Nephron (organoid): ENCODE results near the gene RAB15.

Source experiments
- H3K27ac Mint-ChIP-seq, 3 experiments: 2 replicates each; pipeline ENCODE4 v1.8.0; 2020; ENCODE audit warnings: mixed read lengths in 3 of 3, mild to moderate bottlenecking in 2 of 3, moderate library complexity in 1 of 3
- H3K27me3 Mint-ChIP-seq: 2 replicates; pipeline ENCODE4 v1.8.0; 2021; ENCODE audit warnings: low read depth, mild to moderate bottlenecking, moderate library complexity, mixed read lengths
- H3K36me3 Mint-ChIP-seq: 2 replicates; pipeline ENCODE4 v1.8.0; 2020; ENCODE audit warnings: low read depth, mixed read lengths
- H3K4me1 Mint-ChIP-seq: 2 replicates; pipeline ENCODE4 v1.8.0; 2020; ENCODE audit warnings: mixed read lengths
- H3K4me3 Mint-ChIP-seq, 3 experiments: 2 replicates each; pipeline ENCODE4 v1.8.0; 2020; ENCODE audit warnings: mild to moderate bottlenecking in 3 of 3, mixed read lengths in 3 of 3, moderate library complexity in 2 of 3
- H3K9me3 Mint-ChIP-seq: 2 replicates; pipeline ENCODE4 v1.8.0; 2020; ENCODE audit warnings: mixed read lengths
- TF ChIP-seq, protein P1 (sequence below), 3 experiments: fragments of 200-600 bp; sonication (generic); IDR thresholded peaks; one replicate each; pipeline ENCODE4 v1.5.0; 2021; ENCODE audit warnings: antibody characterized with exemption in 3 of 3; ENCODE audit not compliant: unreplicated experiment in 3 of 3

Gene RAB15

DNA sequence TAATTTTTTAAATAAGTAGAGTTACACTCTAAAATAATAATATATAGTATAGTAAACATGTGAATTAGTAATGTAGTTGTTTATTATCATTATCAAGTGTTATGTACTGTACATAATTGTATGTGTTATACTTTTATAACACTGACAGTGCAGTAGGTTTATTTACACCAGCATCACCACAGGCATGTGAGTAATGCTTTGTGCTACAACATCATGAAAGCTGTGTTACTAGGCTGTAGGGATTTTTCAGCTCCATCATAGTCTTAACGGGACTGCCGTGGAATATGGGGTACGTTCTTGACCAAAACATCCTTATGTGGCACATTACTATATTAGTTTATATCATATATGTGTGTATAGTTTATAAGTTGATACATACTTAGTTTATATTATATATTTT lies 23.2 kb upstream of the RAB15 start:
- H3K4me1 Mint-ChIP-seq: peaks cover 4% of the 10 kb centered on the region
- TF ChIP-seq, protein P1, sequence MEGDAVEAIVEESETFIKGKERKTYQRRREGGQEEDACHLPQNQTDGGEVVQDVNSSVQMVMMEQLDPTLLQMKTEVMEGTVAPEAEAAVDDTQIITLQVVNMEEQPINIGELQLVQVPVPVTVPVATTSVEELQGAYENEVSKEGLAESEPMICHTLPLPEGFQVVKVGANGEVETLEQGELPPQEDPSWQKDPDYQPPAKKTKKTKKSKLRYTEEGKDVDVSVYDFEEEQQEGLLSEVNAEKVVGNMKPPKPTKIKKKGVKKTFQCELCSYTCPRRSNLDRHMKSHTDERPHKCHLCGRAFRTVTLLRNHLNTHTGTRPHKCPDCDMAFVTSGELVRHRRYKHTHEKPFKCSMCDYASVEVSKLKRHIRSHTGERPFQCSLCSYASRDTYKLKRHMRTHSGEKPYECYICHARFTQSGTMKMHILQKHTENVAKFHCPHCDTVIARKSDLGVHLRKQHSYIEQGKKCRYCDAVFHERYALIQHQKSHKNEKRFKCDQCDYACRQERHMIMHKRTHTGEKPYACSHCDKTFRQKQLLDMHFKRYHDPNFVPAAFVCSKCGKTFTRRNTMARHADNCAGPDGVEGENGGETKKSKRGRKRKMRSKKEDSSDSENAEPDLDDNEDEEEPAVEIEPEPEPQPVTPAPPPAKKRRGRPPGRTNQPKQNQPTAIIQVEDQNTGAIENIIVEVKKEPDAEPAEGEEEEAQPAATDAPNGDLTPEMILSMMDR (IDR thresholded peaks at IDR 0.05; ENCODE audit: unreplicated experiment in 3 of 3): no peak
- no peak overlapping the region for H3K27ac Mint-ChIP-seq
- H3K27me3 Mint-ChIP-seq: no peaks in the 10 kb centered on the region
- no peak overlapping the region for H3K4me3 Mint-ChIP-seq
- H3K36me3 Mint-ChIP-seq: no peaks in the 10 kb centered on the region
- no peaks in the 10 kb centered on the region for H3K9me3 Mint-ChIP-seq

- H3K27me3 Mint-ChIP-seq: no peaks in the 10 kb centered on the region
- no peaks in the 10 kb centered on the region for H3K4me1 Mint-ChIP-seq
- no peaks in the 10 kb centered on the region for H3K36me3 Mint-ChIP-seq
- TF ChIP-seq, protein P1 (IDR thresholded peaks at IDR 0.05; ENCODE audit: unreplicated experiment in 3 of 3): no peak
- no peaks in the 10 kb centered on the region for H3K9me3 Mint-ChIP-seq
- no peak overlapping the region for H3K4me3 Mint-ChIP-seq
- no peak overlapping the region for H3K27ac Mint-ChIP-seq
These were observed 22.4 kb upstream of the RAB15 start for GRCh38 chr14:64994540-64994939.

- H3K36me3 Mint-ChIP-seq: no peaks in the 10 kb centered on the region
These were observed 21.3 kb upstream of the RAB15 start for GRCh38 chr14:64993266-64993930.

DNA sequence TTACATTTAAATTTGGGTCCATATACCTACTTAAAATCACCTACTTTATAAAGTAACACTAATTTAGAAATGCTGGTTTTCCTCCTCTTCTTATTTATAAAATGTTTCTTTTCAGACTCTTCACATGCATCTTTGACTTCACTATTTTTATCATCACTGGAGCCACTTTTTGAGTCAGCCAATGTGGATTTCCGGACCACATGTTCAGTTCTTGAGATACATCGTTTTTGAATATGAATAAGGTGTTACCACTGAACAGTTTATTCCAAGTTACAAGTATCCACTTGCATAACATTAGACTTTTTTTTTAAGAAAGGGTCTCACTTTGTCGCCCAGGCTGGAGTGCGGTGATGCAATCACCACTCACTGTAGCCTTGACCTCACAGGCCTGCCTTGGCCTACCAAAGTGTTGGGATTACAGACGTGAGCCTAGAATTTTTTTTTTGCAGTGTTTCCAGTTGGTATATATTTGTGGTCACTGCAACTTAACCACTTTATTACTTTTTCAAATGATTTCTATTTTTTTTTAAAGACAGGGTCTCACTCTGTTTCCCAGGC lies 20.3 kb upstream of the RAB15 start:
- no peaks in the 10 kb centered on the region for H3K27me3 Mint-ChIP-seq
- no peak overlapping the region for H3K4me3 Mint-ChIP-seq

More at GRCh38 chr14:64993266-64993930, 21.3 kb upstream of the RAB15 start:
- H3K27me3 Mint-ChIP-seq: no peaks in the 10 kb centered on the region
- no peaks in the 10 kb centered on the region for H3K9me3 Mint-ChIP-seq
- H3K4me3 Mint-ChIP-seq: no peak overlapping the region
- H3K4me1 Mint-ChIP-seq: peaks cover 5% of the 10 kb centered on the region
- TF ChIP-seq, protein P1 (IDR thresholded peaks at IDR 0.05; ENCODE audit: unreplicated experiment in 3 of 3): no peak
- no peak overlapping the region for H3K27ac Mint-ChIP-seq

DNA sequence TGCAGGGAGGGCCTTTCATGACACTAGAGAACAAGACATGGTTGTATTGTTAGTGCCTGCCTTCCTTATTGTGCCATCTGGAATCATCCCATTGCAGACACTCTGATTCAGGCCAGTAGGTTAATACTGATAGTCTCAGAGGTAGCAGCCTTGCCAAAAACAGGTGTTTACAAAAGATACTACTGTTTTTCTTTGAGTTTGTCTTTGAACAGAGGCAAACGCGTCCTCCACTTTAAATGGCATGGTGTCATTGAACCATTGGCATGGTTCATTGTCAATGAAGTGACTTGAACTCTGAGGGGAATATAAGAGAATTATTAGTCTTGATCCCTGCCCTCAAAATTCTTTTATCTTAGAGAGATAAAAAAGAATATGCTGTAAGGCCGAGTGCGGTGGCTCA lies 18.8 kb upstream of the RAB15 start:
- H3K27ac Mint-ChIP-seq: no peak overlapping the region
- no peaks in the 10 kb centered on the region for H3K36me3 Mint-ChIP-seq
- no peaks in the 10 kb centered on the region for H3K9me3 Mint-ChIP-seq
- peaks cover 11% of the 10 kb centered on the region for H3K4me1 Mint-ChIP-seq
- TF ChIP-seq, protein P1 (IDR thresholded peaks at IDR 0.05; ENCODE audit: unreplicated experiment in 3 of 3): no peak
- H3K4me3 Mint-ChIP-seq: no peak overlapping the region
- H3K27me3 Mint-ChIP-seq: peaks cover 6% of the 10 kb centered on the region

More for the DNA sequence above, 20.3 kb upstream of the RAB15 start:
- H3K27ac Mint-ChIP-seq: no peak overlapping the region
- H3K9me3 Mint-ChIP-seq: no peaks in the 10 kb centered on the region
- TF ChIP-seq, protein P1 (IDR thresholded peaks at IDR 0.05; ENCODE audit: unreplicated experiment in 3 of 3): no peak
- peaks cover 11% of the 10 kb centered on the region for H3K4me1 Mint-ChIP-seq
- H3K36me3 Mint-ChIP-seq: no peaks in the 10 kb centered on the region

- peaks cover 9% of the 10 kb centered on the region for H3K27me3 Mint-ChIP-seq
- H3K36me3 Mint-ChIP-seq: no peaks in the 10 kb centered on the region
- peaks cover 11% of the 10 kb centered on the region for H3K4me1 Mint-ChIP-seq
- no peak overlapping the region for H3K4me3 Mint-ChIP-seq
- H3K9me3 Mint-ChIP-seq: no peaks in the 10 kb centered on the region
- H3K27ac Mint-ChIP-seq: no peak overlapping the region
- TF ChIP-seq, protein P1 (IDR thresholded peaks at IDR 0.05; ENCODE audit: unreplicated experiment in 3 of 3): no peak
These were observed 18.2 kb upstream of the RAB15 start for GRCh38 chr14:64990296-64990695.
